NT2/D1 (cell line): ENCODE results near the gene GPX8.

Source experiments
- DNase-seq: peaks from one replicate; pipeline ENCODE4 v3.0.0-alpha.2; 2011; ENCODE audit warnings: low read depth, low spot score
- H3K27me3 ChIP-seq: 2 replicates; pipeline ENCODE4 v1.6.0; 2011; ENCODE audit warnings: mild to moderate bottlenecking; ENCODE audit not compliant: insufficient read length, insufficient read depth
- H3K36me3 ChIP-seq: 2 replicates; pipeline ENCODE4 v1.6.1; 2011; ENCODE audit warnings: mild to moderate bottlenecking, low read length, mixed read lengths; ENCODE audit not compliant: insufficient read depth, insufficient read length
- H3K4me1 ChIP-seq: 2 replicates; pipeline ENCODE4 v1.5.1; 2011; ENCODE audit not compliant: insufficient read depth, insufficient read length
- H3K4me3 ChIP-seq: 2 replicates; pipeline ENCODE4 v1.5.1; 2011; ENCODE audit warnings: low read depth; ENCODE audit not compliant: insufficient read length
- H3K9ac ChIP-seq: 2 replicates; pipeline ENCODE4 v1.6.0; 2011; ENCODE audit warnings: low read depth; ENCODE audit not compliant: insufficient read length
- H3K9me3 ChIP-seq: 2 replicates; pipeline ENCODE4 v1.5.1; 2011; ENCODE audit warnings: mild to moderate bottlenecking, low read length; ENCODE audit not compliant: insufficient read depth
- SUZ12 ChIP-seq: IDR thresholded peaks from 2 replicates; pipeline ENCODE4 v1.6.1; 2011; ENCODE audit not compliant: insufficient read length, insufficient read depth; ENCODE audit errors: extremely low read depth
- YY1 ChIP-seq: IDR thresholded peaks from 2 replicates; pipeline ENCODE4 v1.6.1; 2011; ENCODE audit not compliant: insufficient read length, insufficient read depth
- ZNF274 ChIP-seq: IDR thresholded peaks from 2 replicates; pipeline ENCODE4 v1.6.1; 2011; ENCODE audit warnings: mild to moderate bottlenecking, low read depth, low read length

GPX8 gene

DNA sequence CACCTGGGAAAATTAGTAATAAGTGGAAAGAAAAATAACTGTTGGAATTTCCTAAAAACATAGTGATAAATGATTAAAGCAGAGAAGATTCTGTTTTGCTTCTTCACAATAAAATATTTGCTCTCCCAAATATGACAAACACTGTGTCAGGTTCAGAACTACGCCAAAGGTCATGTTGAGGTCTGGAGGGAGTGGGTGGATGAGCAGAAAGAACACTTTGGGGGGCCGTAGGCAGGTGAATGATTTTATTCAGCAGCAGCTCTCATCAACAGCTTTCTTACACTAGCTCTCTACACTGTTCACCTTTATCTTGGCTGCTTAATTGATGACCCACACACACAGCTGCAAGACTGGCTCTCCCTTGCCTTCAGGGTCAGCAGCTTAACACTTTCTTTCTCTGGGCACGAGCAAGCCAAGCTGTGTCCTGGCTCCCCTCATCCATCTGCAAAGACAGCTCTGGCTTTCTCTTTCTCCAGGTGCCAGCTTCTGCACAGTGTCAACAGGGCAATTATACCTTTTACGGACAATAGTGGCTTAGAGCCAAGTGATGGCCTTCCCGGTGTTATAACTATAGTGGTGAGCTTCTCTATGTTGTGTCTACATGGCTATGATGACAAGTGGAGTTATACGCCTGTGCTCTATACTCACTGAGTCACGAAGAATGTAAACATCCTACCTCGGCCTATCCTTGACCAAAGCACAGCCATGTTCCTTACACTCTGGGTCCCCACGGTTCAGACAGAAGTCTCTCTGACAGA is 18.9 kb upstream of the GPX8 start:
- Histone ChIP-seq H3K9ac (no peak overlapping the region), H3K9me3 (no peaks in the 10 kb centered on the region), H3K27me3 (no peaks in the 10 kb centered on the region), H3K36me3 (no peaks in the 10 kb centered on the region), H3K4me1 (no peaks in the 10 kb centered on the region), H3K4me3 (no peak overlapping the region)
- DNase-seq = no peak
- TF ChIP-seq YY1 = no peak
- TF ChIP-seq SUZ12 = no peak
- TF ChIP-seq ZNF274 = no peak

DNA sequence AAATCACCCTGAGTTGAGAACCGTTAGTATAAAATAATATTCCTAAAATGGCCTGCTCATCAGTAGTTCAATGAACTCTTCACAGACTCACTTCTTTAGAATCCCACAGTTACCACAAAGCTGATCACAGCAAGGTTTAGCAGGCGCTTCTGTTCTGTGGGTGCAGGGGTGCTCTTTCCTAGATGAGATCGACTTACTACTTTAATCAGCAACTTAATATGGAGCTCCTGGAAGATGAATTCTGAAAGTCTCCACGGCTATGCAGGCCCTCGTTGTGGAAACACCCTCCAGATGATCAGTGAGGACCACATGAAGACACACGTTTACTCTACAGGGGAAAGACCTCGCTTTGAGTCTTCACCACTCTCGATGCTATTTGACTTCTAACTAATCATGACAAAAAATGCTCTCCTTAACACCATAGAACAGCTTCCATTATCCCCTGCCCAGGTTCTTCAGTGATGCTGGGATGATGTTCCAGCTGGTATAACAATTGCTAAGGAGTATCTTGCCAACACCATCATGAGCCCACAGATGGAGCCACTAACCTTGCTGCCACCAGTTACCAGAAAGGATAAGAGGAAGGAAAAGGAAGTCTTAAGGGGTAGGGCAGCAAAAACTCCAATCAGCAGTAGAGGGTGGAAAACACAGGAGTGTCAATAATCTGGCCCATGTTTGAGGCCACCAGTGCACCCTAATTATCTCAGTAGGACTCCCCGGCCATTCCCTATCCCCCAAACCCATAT is 17.9 kb upstream of the GPX8 start:
- H3K9ac ChIP-seq = no peak overlapping the region
- DNase-seq = no peak
- no peaks in the 10 kb centered on the region for H3K4me1 ChIP-seq
- no peaks in the 10 kb centered on the region for H3K36me3 ChIP-seq
- TF ChIP-seq ZNF274 (no peak), YY1 (no peak), SUZ12 (no peak)
- H3K9me3 ChIP-seq = no peaks in the 10 kb centered on the region
- no peak overlapping the region for H3K4me3 ChIP-seq
- H3K27me3 ChIP-seq = no peaks in the 10 kb centered on the region

DNA sequence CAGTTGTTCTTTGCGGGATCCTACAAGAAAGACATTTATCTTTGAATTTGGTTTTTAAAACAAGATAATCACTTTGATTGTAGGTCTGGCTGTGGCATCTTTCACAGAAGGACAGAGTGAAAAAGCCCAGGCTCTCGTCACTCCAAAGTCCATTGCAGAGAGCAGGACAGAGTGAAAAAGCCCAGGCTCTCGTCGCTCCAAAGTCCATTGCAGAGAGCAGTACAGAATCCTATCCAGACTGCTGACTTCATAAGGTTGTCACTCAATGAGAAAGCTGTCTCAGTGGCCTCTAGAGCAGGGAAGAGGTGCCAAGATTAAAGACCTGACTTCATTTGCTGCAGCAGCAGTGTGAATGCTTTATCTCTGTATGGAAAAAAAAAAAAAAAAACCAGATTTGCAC is 16.3 kb upstream of the GPX8 start:
- Histone ChIP-seq H3K4me3 (no peak overlapping the region), H3K4me1 (no peaks in the 10 kb centered on the region), H3K27me3 (no peaks in the 10 kb centered on the region), H3K9me3 (no peaks in the 10 kb centered on the region), H3K9ac (no peak overlapping the region), H3K36me3 (no peaks in the 10 kb centered on the region)
- no peak for TF ChIP-seq YY1
- no peak for TF ChIP-seq SUZ12
- no peak for TF ChIP-seq ZNF274
- no peak for DNase-seq

DNA sequence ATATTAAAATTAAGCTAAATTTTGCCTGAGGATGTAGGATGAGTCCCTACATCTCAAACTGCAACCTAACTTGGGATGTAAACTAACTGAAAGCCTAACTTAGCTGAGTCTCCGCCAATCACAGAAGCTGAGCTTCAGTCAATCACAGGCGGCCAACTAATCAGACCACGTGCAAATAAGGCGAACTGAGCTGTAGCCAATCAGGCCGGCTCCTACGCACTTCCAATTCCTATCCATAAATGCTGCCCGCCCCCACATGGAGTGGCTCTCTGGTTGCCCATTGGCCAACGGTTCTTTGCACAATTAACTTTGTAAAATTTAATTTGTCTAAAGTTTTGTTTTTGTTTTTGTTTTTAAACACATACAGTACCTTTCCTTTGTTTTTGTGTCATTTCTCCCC is 13.9 kb upstream of the GPX8 start:
- no peaks in the 10 kb centered on the region for H3K9me3 ChIP-seq
- no peaks in the 10 kb centered on the region for H3K36me3 ChIP-seq
- H3K27me3 ChIP-seq = no peaks in the 10 kb centered on the region
- H3K4me1 ChIP-seq = no peaks in the 10 kb centered on the region
- no peak overlapping the region for H3K4me3 ChIP-seq
- TF ChIP-seq SUZ12 = no peak
- no peak for TF ChIP-seq ZNF274
- H3K9ac ChIP-seq = no peak overlapping the region
- DNase-seq = no peak

DNA sequence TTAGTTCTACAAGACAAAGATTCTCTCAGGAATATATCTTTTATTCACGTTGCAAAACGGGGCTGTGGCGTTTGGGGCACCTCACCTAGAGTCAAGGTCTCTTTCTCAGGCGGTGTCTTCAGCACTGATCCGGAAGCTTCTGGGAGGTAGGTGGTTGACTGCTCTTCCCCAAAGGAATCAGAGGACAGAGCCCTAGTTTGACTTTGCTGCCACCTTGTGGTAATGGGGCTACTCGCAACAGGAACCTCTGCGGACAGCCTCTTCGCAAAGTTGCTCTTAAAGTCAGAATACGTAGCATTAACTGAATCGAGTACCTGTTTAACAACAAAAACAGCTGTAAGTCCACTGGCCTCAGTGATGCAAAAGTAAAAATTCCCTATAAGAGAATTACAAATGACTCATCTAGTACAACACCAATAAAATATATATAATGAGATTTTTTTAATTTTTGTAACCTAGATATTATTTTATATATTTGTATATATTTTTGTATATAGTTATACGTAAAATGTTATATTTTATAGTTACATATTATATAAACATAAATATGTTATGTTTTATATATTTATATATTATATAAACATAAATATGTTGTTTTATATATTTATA is 13.3 kb upstream of the GPX8 start:
- DNase-seq = peak; percentile 76
- no peak overlapping the region for H3K9ac ChIP-seq
- no peaks in the 10 kb centered on the region for H3K27me3 ChIP-seq
- H3K4me1 ChIP-seq = no peaks in the 10 kb centered on the region
- no peaks in the 10 kb centered on the region for H3K36me3 ChIP-seq
- H3K9me3 ChIP-seq = no peaks in the 10 kb centered on the region
- no peak for TF ChIP-seq SUZ12
- no peak for TF ChIP-seq ZNF274
- TF ChIP-seq YY1 = no peak
- no peak overlapping the region for H3K4me3 ChIP-seq

DNA sequence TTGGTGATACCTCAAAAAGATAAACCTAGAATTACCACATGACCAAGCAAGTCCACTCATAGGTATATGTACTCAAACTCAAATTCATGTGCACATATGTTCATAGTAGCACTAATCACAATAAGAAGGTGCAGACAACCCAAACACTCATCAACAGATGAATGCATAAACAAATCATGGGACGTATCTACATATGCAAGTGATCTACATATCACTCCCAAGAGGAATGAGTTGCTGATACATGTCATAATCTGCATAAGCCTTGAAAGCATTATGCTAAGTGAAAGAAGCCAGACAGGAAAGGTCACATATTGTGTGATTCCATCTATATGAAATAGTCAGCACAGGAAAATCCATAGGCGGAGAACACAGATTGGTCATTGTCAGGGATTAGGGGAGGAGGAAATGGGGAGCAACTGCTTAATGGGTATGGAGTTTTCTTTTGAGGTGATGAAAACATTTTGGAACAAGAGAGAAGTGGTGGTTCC is 10.6 kb upstream of the GPX8 start:
- Histone ChIP-seq H3K4me3 (no peak overlapping the region), H3K27me3 (no peaks in the 10 kb centered on the region), H3K9me3 (no peaks in the 10 kb centered on the region), H3K4me1 (no peaks in the 10 kb centered on the region), H3K9ac (no peak overlapping the region), H3K36me3 (no peaks in the 10 kb centered on the region)
- TF ChIP-seq SUZ12 (no peak), YY1 (no peak), ZNF274 (no peak)
- DNase-seq = no peak
